H7 (cell line): ENCODE data around the gene TOM1. TPM values are rescaled to one million over a fixed set of nuclear protein-coding genes. Genes with fewer than 3 reads are reported as not detected.
"Not testable (repeated sequence)": the region's sequence is repeated elsewhere in the genome, so short reads cannot be mapped to it uniquely, and the experiment has no call there.

ENCODE experiments used
- DNase-seq: peaks from one replicate; pipeline ENCODE4 v3.0.0; 2012
- H3K27me3 ChIP-seq: 2 replicates; pipeline ENCODE4 v1.6.0; 2011; ENCODE audit warnings: mild to moderate bottlenecking, low read length; ENCODE audit not compliant: control insufficient read depth, insufficient read depth
- H3K36me3 ChIP-seq: replicated peaks from 2 replicates; pipeline ENCODE4 v1.5.1; 2011; ENCODE audit warnings: low read length; ENCODE audit not compliant: control insufficient read depth, insufficient read depth
- H3K4me3 ChIP-seq: 2 replicates; pipeline ENCODE4 v1.5.1; 2011; ENCODE audit warnings: low read depth, mild to moderate bottlenecking, control low read depth, low read length, moderate library complexity; ENCODE audit not compliant: insufficient read depth
- total RNA-seq: library from RNA; depleted of rRNA; stranded (reverse); fragments of >200 nt; shearing (Covaris generic); gene quantifications from 2 replicates; pipeline ENCODE4 v1.2.3, GENCODE V29; 2014; rRNA removed

Gene TOM1
- total RNA-seq, 1 experiment from 2014 or later, result 28.1 TPM

GRCh38 chr22:35394810-35395563 is 95.3 kb downstream of the TOM1 start:
- H3K27me3 ChIP-seq, result no peaks in the 10 kb centered on the region
- no peak overlapping the region for H3K4me3 ChIP-seq
- H3K36me3 ChIP-seq, result no peaks in the 10 kb centered on the region; the same call in 1 of the 2 replicates
- no peak for DNase-seq

GRCh38 chr22:35396622-35397021 is 96.9 kb downstream of the TOM1 start:
- not testable (repeated sequence) for H3K27me3 ChIP-seq, H3K4me3 ChIP-seq, DNase-seq, H3K36me3 ChIP-seq

- DNase-seq, result peak; percentile 17
- Histone ChIP-seq H3K27me3 (no peaks in the 10 kb centered on the region), H3K36me3 (peaks cover 12% of the 10 kb centered on the region), H3K4me3 (no peak overlapping the region)
These were observed 97.6 kb downstream of the TOM1 start for GRCh38 chr22:35397095-35397904.

Other genes with a start within 250 kb of the TOM1 start
- not detected in 2 replicates for gene ISX, start 233.7 kb upstream of the TOM1 start, total RNA-seq
- 17.1 and 22.1 TPM in 2 replicates for gene HMGXB4, start 42.4 kb upstream of the TOM1 start, total RNA-seq
- gene HMOX1, start 81.2 kb downstream of the TOM1 start, total RNA-seq, result 8.3 and 20.6 TPM in 2 replicates
- 266 and 322 TPM in 2 replicates for gene MCM5, start 100.2 kb downstream of the TOM1 start, total RNA-seq
- 0.76 and 1.3 TPM in 2 replicates for gene RASD2, start 240.9 kb downstream of the TOM1 start, total RNA-seq